HG02973 (cell line): ENCODE measurements around the gene CHD9.
"Not testable (repeated sequence)": the region's sequence is repeated elsewhere in the genome, so short reads cannot be mapped to it uniquely, and the experiment has no call there.

ENCODE experiments used
- ATAC-seq: cut with Tn5 transposase; IDR thresholded peaks from one replicate; pipeline ENCODE4 v1.9.1; 2021; ENCODE audit warnings: moderate library complexity; ENCODE audit not compliant: unreplicated experiment

CHD9 gene

DNA sequence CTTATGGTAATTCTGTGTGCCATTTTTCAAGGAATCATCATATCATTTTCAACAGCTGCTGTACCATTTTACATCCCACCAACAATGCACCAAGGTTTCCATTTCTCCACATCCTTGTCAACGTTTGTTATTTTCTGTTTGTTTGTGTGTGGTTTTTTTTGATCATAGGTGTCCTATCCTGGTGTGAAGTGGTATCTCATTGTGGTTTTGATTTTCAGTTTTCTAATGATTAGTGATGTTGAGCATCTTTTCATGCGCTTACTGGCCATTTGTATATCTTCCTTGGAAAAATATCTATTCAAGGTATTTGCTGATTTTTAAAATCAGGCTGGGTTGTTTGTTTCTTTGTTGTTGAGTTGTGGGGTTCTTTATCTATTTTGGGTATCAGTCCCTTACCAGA lies 15.0 kb downstream of the CHD9 start:
- ATAC-seq: no peak

DNA sequence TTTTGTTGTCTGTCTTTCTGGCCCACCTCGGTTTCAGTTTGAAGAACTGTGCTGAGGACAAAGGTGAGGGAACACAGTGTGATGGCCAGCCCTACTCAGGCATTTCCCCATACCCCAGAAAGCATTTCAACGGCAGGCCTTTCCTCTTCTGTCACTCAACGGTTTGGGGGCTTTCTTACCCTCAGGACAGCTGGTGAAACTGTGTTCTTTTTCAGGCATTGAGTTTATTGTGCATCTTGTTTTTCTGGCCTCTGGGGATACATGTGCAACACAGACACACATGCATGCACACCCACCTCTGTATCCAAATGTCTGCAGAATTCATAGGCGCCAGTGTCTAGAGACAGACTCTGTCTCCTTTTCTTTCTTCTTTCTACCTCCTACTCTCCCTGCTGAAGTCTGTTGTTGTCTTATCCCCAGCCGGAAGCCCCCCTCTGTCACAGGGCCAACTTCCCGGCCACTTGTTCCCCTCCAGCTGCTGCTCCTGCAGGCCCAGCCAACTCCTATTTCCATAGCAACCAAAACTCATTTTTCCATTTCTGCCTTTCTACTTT lies 17.0 kb downstream of the CHD9 start:
- peak; percentile 49 for ATAC-seq

DNA sequence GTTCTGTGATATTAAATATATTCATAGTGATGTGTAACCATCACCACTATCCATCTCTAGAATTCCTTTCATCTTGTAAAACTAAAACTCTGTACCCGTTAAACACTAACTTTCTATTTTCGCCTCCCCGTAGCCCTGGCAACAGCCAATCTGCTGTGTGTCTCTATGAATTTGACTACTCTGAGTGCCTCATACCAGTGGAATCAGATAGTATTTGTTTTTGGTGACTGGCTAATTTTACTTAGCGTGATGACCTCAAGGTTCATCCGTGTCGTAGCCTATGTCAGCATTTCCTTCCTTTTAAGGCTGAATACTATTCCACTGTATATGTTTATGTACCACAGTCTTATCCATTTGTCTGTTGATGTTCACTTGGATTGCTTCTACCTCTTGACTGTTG lies 18.2 kb downstream of the CHD9 start:
- no peak for ATAC-seq

DNA sequence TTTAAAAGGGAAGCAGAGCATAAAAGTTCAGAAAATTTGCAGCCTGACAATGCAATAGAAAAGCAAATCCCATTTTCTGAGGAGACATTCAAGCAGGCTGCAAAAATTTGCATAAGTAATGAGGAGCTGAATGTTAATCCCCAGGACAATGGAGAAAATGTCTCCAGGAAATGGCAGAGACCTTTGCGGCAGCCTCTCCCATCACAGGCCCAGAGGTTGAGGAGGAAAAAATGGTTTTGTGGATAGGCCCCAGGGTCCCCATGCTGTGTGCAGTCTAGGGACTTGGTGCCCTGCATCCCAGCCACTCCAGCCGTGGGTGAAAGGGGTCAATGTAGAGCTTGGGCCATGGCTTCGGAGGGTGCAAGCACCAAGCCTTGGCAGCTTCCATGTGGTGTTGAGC lies 19.5 kb downstream of the CHD9 start:
- not testable (repeated sequence) for ATAC-seq

DNA sequence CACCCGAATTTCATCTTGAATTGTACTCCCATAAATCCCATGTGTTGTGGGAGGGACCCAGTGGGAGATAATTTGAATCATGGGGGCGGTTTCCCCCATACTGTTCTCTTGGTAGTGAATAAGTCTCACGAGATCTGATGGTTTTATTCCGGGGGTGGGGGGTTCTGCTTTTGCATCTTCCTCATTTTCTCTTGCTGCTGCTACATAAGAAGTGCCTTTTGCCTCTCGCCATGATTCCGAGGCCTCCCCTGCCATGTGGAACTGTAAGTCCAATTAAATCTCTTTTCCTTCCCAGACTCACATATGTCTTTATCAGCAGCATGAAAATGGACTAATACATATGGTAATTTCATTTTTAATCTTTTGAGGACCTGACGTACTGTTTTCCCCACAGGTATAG lies 20.7 kb downstream of the CHD9 start:
- not testable (repeated sequence) for ATAC-seq

DNA sequence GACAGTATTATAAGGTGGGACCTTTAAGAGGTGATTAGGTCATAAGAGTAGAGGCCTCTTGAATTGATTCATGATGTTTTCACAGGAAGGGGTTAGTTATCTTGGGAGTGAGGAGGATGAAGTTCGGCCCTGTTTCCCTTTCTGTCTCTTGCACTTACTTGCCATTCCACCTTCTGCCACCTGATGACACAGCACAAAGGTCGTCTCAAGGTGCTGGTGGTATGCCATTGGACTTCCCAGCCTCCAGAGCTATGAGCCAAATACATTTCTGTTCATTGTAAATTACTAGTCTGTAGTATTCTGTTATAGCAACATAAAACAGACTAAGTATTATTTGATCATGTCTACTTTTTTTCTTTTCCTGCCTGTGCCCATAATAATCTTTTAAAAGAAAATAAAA lies 23.5 kb downstream of the CHD9 start:
- no peak for ATAC-seq

DNA sequence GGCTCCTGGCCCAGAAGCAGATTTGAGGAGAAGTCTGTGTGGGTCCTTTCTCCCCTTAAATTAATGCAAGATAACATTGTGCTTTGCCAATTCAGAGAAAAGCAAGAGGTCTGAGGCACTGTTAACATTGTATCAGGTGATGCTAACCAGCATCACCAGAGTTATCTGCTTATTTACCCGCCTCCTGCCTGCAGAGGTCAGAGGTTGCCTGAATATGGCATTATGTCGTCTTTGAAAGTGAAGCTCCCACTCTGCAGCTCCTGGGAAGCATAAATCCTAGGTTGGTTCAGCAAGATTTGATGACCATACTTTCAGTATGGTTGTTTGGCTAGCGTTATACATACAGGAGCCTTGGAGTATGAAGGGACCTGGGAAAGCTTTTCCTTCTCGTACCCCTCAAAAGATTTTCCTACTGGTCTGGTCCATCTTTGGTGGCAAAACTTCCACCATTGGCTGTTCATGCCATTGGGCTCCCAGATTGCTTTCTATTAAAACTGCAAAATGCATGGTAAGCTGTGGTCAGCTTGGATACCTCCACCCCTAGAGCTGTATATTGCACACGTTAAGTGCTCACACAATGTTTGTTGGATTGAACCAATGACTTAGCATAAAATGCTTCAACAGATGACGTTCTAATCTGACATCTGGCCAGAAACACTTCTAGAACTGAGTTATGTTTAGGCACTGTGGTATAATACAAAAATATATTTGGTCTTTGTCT lies 24.1 kb downstream of the CHD9 start:
- ATAC-seq: no peak

DNA sequence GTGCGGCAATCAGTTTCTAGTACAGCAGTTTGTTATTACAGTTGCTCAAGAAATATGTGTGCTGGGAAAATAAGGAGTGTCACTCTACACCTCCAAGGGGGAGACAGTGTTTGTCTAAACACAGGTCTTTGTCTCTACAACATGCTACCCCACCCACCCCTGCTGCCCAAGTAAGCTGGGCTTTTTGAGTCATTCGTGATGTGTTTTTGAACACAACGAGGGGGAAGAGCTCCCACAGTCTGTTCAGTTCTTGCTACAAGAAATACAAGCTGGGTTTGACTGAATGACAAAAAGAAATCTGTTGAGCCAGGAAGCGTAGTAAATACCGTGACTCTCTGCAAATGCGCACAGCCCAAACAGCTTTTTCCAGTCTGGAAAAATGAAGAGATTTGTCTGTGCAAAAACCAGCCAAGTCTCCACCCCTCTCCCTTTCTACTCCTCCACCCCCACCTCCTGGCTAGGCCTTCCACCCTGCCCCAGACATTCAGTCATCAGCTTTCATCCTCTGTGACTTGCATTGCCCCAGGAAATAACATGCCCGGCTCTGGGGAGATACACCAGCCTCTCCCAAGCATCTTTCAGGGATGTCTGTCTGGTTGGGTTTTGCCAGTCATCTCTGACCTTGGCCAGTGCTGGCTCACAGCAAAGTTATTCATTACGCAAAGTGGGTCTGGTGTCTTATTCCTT lies 25.7 kb downstream of the CHD9 start:
- ATAC-seq: no peak

DNA sequence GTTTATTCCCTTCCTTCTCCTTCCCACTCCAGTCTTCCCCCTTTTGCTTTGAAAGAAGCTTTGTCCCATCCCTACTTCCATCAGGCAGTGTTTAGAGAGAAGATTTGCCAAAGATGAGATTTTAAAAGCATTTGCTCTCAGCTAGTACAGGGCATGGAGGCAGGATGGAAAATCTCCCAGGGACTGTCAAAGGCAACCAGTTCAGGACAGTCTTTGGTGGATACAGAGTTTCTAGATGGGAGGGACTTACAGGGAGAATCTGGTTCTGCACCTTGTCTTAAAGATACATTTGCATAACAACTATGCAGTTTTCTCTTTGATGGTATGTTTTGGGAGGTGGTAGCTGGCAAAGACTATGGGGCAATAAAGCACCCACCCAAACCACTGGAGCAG lies 26.2 kb downstream of the CHD9 start:
- no peak for ATAC-seq

DNA sequence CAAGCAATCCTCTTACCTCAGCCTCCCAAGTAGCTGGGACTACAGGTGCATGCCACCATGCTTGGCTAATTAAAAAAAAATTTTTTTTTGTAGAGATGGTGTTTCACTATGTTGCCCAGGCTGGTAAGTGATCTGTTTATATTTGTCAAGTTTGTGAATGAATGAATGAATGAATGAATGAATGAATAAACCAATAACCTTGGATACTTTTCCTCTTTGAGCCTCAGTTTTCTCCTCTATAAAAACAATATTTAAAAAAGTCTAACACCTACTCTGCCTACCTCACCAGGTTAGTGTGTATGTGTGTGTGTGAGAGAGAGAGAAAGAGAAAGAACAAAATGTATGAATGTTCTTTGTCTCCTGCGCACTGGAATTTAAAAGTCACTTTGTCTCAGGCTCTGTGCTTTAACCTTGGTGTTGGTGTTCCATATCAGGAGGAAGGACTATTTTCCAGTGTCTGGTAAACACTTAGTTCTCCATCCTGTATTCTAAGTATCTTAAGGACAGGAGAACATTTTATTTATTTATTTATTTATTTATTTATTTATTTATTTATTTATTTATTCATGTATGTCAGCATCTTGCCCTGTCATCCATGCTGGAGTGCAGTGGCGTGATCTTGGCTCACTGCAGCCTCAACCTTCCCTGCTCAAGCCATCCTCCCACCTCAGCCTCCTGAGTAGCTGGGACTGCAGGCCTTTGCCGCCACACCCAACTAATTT lies 27.1 kb downstream of the CHD9 start:
- no peak for ATAC-seq

DNA sequence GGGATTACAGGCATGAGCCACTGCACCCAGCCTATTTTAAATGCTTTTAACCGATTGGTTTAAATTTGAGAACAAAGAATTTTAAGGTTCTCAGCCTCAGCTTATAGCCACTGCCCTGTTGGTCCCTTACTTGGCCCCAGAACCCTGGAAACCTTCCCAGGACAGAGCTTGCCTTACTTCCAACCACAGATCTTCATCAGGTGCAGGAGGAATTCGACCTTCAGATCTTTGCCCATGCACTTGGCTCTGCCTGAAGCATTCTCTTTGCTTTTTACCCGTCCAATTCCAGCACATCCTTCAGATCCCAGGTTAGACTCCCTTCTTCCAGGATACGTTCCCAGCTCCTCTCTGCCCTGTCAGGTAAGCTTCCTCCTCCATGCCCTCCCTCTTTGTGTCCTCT lies 27.7 kb downstream of the CHD9 start:
- no peak for ATAC-seq

DNA sequence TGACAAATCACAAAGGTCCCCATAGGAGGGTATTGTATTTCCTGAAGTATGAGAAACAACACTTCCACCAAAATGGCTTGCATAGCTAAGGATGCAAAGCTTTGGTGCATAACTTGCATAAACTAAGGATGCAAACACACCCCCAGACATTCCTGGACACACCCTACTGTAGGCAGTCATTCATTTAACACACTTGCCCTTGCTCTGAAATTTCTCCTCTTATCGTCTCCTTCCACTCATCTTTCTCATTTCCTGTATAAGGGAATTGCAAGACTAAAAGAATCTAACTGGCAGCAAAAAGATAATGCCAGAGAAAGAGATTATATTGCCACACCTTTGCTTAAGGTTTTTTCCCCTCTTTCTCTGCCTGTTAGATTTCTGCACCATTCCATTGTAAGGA lies 28.3 kb downstream of the CHD9 start:
- ATAC-seq: no peak

DNA sequence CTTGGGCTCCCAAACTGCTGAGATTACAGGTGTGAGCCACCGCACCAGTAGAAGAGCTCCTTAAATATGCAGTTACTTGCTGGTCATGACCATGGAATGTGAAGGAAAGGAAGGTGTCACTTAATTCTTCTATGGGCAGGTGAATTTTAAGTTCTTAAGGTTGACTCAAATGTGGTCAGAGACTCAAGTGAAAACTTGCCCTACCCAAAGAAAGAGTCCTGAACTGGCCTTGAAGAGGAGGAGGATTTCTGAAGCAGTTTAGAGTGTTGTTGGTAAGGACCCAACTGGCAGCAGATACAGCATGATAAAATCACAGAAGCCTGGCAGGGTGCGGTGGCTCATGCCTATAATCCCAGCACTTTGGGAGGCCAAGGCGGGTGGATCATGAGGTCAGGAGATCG lies 29.4 kb downstream of the CHD9 start:
- no peak for ATAC-seq

DNA sequence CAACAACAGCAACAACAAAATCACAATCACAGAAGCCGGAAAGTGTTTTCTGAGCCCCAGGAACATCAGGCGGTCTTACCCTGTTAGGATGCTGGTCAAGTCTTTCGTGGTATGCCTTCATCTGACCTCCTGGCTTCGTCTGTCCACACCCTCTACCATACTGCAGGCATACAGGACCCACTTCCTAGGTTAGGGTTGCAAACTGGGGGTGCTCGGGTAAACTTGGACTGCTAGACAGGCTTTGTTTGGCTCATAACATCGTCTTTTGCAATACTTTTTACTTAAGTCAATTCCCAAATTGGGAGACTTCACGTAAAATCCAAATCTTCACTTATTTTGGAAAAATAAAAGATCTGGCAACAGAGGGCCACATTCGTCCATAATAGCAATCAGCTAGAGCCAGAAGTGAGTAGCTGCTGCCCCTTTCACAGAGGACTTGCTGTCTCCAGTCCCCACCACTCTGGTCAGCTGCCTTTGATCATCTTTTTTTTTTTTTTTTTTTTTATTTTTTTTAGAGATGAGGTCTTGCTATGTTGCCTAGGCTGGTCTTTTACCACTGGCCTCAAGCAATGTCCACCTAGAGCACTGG lies 30.0 kb downstream of the CHD9 start:
- ATAC-seq: no peak

DNA sequence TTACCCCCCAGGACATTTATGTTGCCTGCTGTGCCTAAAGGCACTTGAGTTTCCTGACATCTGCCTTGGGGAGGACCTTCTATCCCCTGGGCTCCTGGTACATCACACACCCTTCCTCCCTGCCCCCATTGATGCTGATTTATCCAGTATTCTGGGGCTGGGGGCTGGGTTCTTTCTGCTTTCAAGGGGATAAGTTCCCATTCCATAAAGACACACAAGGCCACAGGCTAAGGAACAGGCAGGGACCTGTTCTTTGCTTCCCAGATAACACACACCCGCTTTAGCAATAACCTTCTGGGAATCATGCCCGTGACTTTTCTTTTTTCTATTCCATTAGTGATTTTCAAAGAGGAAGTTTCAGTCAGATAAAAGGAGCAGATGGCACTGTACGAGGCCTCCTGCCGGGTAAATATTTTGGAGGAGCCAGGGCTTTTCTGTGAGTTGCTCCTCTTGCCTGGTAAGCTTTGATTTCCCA lies 30.6 kb downstream of the CHD9 start:
- no peak for ATAC-seq

DNA sequence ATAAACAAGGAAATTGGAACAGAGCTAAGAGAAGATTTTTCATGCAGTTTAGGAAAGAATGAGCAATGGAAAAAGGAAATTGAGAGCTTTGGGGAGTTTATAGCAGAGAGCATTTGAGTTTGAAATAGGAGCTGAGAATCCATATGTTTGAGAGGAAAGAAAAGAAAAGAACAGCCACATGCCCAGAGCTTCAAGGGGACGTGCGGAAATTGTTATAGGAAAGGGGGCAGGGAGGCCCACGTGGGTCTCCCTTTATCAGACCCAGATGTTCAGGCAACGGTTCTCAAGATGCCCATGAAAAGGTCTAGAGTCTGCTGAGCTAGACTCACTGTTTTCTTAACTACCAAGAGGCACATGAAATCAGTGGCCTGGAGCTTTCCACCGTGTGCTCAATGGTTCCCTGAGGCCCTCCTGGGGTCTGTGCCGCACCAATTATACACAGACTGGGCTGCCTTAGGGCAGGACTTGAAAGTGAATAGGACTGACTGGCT lies 31.2 kb downstream of the CHD9 start:
- no peak for ATAC-seq

DNA sequence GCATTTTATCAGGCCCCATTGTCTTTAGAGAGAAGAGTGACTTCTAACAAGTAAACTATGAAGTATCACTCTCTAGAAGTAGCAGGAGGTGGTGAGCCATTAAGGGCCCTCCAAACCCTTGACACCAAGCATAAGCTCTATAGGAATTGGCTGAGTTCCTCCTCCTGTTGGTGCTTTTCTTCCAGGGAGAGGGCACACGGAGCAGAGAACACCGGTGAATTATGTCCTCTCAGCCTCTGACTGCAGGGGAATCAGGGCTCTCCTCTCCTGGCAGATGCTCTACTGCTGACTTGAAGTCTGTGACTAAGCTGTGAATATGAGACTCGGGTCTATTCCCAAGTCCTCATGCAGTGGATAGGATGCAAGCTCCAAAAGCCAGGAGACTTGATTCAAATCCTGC lies 32.3 kb downstream of the CHD9 start:
- no peak for ATAC-seq

DNA sequence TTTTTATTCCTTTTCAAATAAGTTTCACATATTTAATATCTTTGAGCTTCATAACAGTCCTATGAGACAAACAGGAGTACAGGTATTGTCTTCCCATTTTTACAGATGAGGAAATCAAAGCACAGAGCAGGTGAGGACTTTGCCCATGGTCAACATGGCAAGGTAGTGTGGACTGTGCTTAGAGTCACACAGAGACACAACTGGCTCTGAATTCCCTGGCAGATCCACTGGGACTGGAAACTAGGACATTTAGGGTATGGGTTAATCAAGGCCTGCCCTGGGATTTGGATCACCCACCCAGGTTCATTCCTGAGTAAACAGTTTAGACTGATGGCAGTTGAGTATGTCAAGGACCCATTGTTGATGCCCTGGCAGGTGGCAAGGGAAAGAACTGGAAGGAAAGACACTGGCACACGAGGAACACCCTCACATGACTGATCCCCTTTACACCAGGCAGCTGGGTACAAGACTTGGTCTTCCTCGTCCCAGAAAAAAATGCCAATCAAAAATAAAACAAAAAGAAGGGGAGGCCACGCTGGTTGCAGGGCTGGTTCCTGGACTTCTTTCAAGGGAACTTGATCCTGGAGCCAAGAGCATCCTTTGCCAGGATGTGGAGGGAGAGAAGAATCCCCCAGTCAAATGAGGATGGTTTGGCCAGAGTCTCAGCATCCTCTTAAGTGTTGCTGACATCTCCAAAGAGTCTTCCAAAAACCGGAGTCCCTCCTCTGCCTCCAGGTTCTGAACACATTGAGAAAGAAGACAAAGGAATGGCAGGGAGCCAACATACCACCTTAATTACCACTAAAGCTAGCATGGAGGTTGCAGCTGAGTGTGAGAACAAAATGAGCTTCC lies 34.9 kb downstream of the CHD9 start:
- ATAC-seq: no peak

DNA sequence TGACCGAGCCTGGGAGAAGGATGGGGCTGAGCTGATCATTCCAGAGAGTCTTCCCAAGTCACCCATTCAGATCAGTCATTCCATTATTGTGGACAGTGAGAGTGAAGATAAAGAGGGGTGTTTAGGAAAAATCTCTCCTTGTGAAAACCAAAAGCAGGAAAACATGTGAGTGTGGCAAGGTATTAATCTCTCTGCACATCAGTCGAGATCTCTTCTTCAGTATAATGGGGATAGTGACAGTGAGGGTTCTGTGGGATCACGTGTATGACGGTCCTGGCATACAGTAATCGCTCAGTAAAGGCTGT lies 35.4 kb downstream of the CHD9 start:
- no peak for ATAC-seq

DNA sequence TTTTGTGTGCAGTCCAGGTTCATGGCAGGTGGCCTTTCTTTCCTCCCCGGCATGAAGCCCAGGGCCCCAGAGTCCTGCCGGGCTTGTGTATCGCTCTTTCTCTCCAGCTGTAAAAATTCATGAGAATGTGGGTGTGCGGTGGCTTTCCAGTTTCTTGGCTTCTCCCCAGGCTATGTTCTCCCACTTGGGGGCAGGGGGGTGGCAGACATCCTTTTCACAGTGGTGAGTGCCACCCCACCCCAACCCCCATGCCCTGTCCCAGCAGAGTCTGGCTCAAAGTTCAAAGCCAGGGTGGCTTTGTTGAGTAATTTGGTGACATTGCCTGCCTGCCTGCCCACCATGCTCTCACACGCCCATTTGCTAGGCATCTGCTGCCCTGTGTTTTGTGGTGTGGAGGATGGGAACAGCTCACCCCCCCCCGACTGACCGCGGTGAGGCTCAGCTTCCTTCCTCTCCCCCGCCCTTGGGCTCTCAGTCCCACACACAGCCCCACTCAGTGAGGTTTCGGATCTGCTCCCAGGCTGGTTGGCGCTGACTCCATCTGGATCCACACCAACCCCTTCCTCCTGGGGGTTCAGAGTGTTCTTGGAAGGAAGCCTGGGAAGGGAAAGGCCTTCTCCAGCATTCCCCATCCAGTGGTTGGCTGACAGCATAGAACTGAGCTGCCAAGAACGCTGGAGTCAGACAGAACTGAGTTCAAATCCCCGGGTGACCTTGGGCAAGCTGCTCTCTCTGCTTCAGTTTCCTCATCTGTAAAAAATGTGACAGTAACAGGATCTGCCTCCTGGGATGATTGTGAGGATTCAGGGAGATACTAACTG lies 36.0 kb downstream of the CHD9 start:
- no peak for ATAC-seq
